ENCODE measurements around the gene ZNF613. TPM values are rescaled to one million over a fixed set of nuclear protein-coding genes. Genes with fewer than 3 reads are reported as not detected.

The ZNF613 gene
- total RNA-seq, 1 experiment from 2014 or later: 2.2 TPM

- no peak for TF ChIP-seq RAD21 (IDR thresholded peaks at IDR 0.05; ENCODE audit: low read depth)
- TF ChIP-seq CEBPB (IDR thresholded peaks at IDR 0.05; ENCODE audit: low read depth): no peak
- TF ChIP-seq ELF1 (IDR thresholded peaks at IDR 0.05; ENCODE audit: borderline replicate concordance, low read depth): no peak
- TF ChIP-seq EZH2 (IDR thresholded peaks at IDR 0.05): no peak
- TF ChIP-seq, protein P1, sequence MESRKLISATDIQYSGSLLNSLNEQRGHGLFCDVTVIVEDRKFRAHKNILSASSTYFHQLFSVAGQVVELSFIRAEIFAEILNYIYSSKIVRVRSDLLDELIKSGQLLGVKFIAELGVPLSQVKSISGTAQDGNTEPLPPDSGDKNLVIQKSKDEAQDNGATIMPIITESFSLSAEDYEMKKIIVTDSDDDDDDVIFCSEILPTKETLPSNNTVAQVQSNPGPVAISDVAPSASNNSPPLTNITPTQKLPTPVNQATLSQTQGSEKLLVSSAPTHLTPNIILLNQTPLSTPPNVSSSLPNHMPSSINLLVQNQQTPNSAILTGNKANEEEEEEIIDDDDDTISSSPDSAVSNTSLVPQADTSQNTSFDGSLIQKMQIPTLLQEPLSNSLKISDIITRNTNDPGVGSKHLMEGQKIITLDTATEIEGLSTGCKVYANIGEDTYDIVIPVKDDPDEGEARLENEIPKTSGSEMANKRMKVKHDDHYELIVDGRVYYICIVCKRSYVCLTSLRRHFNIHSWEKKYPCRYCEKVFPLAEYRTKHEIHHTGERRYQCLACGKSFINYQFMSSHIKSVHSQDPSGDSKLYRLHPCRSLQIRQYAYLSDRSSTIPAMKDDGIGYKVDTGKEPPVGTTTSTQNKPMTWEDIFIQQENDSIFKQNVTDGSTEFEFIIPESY (IDR thresholded peaks at IDR 0.05; ENCODE audit: extremely low read depth, insufficient replicate concordance, low read length): no peak
Measured at GRCh38 chr19:51993422-51993821, 66.2 kb downstream of the ZNF613 start (continued).

DNA sequence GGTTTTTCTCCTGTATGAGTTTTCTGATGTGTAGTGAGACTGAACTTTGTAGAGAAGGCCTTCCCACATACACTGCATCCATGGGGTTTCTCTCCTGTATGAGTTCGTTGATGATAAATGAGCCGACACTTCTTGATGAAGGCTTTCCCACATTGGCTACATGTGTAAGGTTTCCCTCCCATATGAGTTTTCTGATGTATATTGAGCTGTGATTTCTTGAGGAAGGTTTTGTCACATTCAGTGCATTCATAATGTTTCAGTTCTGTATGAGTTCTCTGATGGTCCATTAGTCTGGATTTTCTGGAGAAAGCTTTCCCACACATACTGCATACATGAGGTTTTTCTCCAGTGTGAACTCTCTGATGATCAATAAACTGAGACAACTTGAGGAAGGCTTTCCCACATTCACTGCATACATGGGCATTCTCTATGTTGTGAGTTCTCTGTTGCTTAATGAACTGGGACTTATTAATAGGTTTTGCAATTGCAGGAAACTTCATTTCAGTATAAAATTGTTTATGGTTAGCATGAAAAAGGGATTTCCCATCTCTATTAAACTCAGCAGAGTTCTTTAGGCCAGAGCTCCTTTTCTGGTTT is 66.9 kb downstream of the ZNF613 start:
- ChIA-PET RAD21 (ENCODE audit: low non-redundant PET in 1 of 2, low total read pairs in 2 of 2, uncharacterized antibody in 2 of 2, unreplicated experiment in 2 of 2) (no interaction called here), CTCF (no interaction called here), POLR2A (no interaction called here)
- ATAC-seq (no peak), DNase-seq (ENCODE audit: low read depth, low spot score) (no peak)
- H3K27me3 ChIP-seq (ENCODE audit: insufficient read depth, low read length): no peaks in the 10 kb centered on the region
- no peaks in the 10 kb centered on the region for H3K79me2 ChIP-seq (ENCODE audit: insufficient read depth, low read length)
- no peak overlapping the region for H3K4me3 ChIP-seq (replicated peaks in 1 of 2; ENCODE audit: low read depth in 1 of 2, low read length in 2 of 2)
- no peak overlapping the region for H3K9ac ChIP-seq (ENCODE audit: low read length)
- BruUV-seq (replicated peaks): no TSS peak
- no peaks in the 10 kb centered on the region for H3K9me2 ChIP-seq (ENCODE audit: insufficient read depth)
- H3K36me3 ChIP-seq (ENCODE audit: control insufficient read depth in 1 of 2, insufficient read depth in 2 of 2, low read length in 2 of 2): no peaks in the 10 kb centered on the region
- H3K4me2 ChIP-seq (ENCODE audit: low read length): no peak overlapping the region
- no peaks in the 10 kb centered on the region for H3K4me1 ChIP-seq (ENCODE audit: control insufficient read depth in 1 of 2, insufficient read depth in 2 of 2, low read length in 2 of 2)
- H2AFZ ChIP-seq (ENCODE audit: low read depth, low read length, poor library complexity, severe bottlenecking): no peak overlapping the region
- TF ChIP-seq ZNF274 (IDR thresholded peaks at IDR 0.05; ENCODE audit: low read depth, low read length) (peak; percentile 87), EGR1 (IDR thresholded peaks at IDR 0.05; ENCODE audit: low read depth) (no peak)
- intact Hi-C loops (cut with micrococcal nuclease): no loop called here
- no peaks in the 10 kb centered on the region for H4K20me1 ChIP-seq (ENCODE audit: insufficient read depth)
- no peak overlapping the region for H3K27ac ChIP-seq (ENCODE audit: low read depth, low read length)
- H3K9me3 ChIP-seq (ENCODE audit: control insufficient read depth in 1 of 2, insufficient read depth in 1 of 2, low read depth in 1 of 2, low read length in 2 of 2): peaks cover 30 to 34% of the 10 kb centered on the region in 2 experiments; a peak in 3 of 4 replicates

Other genes with a start within 250 kb of the ZNF613 start
- gene SPACA6, start 234.1 kb upstream of the ZNF613 start, total RNA-seq (2021; ENCODE audit: unreplicated experiment): 13.9 TPM
- not detected for gene HAS1, start 203.5 kb upstream of the ZNF613 start, total RNA-seq (2021; ENCODE audit: unreplicated experiment)
- not detected for gene FPR1, start 175.6 kb upstream of the ZNF613 start, total RNA-seq (2021; ENCODE audit: unreplicated experiment)
- not detected for gene FPR2, start 166.3 kb upstream of the ZNF613 start, total RNA-seq (2021; ENCODE audit: unreplicated experiment)
- not detected for gene FPR3, start 132.3 kb upstream of the ZNF613 start, total RNA-seq (2021; ENCODE audit: unreplicated experiment)
- gene ZNF577, start 39.5 kb upstream of the ZNF613 start, total RNA-seq (2021; ENCODE audit: unreplicated experiment): 5.8 TPM
- 7.3 TPM for gene ZNF649, start 22.5 kb upstream of the ZNF613 start, total RNA-seq (2021; ENCODE audit: unreplicated experiment)
- gene ZNF350, start 59.4 kb downstream of the ZNF613 start, total RNA-seq (2021; ENCODE audit: unreplicated experiment): 2.3 TPM
- 1.6 TPM for gene ZNF615, start 80.7 kb downstream of the ZNF613 start, total RNA-seq (2021; ENCODE audit: unreplicated experiment)
- 3.6 TPM for gene ZNF614, start 100.9 kb downstream of the ZNF613 start, total RNA-seq (2021; ENCODE audit: unreplicated experiment)
- gene ZNF432, start 121.4 kb downstream of the ZNF613 start, total RNA-seq (2021; ENCODE audit: unreplicated experiment): 0.64 TPM
- 0.10 TPM for gene ZNF841, start 168.3 kb downstream of the ZNF613 start, total RNA-seq (2021; ENCODE audit: unreplicated experiment)
- 9.7 TPM for gene ZNF616, start 212.5 kb downstream of the ZNF613 start, total RNA-seq (2021; ENCODE audit: unreplicated experiment)
- not detected for gene ZNF836, start 244.1 kb downstream of the ZNF613 start, total RNA-seq (2021; ENCODE audit: unreplicated experiment)

All from HCT116 (cell line).